ENCODE results near the gene SUZ12. TPM values are rescaled to one million over a fixed set of nuclear protein-coding genes. Genes with fewer than 3 reads are reported as not detected.
"Not testable (repeated sequence)": the region's sequence is repeated elsewhere in the genome, so short reads cannot be mapped to it uniquely, and the experiment has no call there.

SUZ12 gene
- total RNA-seq, 2 donors from 2014 or later, result 32.6 to 41.7 TPM

- H3K36me3 Mint-ChIP-seq (ENCODE audit: low read depth), result peaks cover 6% of the 10 kb centered on the region
- Histone ChIP-seq H3K27me3 (ENCODE audit: control insufficient read depth, insufficient read depth, low read length, poor library complexity, severe bottlenecking) (no peaks in the 10 kb centered on the region), H3K4me1 (ENCODE audit: control insufficient read depth, insufficient read depth, low read length) (no peaks in the 10 kb centered on the region), H3K36me3 (ENCODE audit: control insufficient read depth, insufficient read depth, low read length) (peaks cover 6% of the 10 kb centered on the region), H3K4me3 (ENCODE audit: low read length) (no peak overlapping the region), H3K9me3 (ENCODE audit: control insufficient read depth, low read length) (no peaks in the 10 kb centered on the region), H3K9ac (ENCODE audit: extremely low read depth, low read length, poor library complexity, severe bottlenecking) (no peak overlapping the region), H3K27ac (ENCODE audit: low read depth, low read length) (no peak overlapping the region)
- DNase-seq, result peak; percentile 28
- WGBS, 2 experiments (ENCODE audit: insufficient coverage in 1 of 2, insufficient read length in 1 of 2), result 94 to 100% methylated on average over 5 of the region's 5 CpGs
- peaks cover 8% of the 10 kb centered on the region for H3K4me1 Mint-ChIP-seq
- peak overlapping the region; percentile 73 for H3K4me3 Mint-ChIP-seq
- H3K27me3 Mint-ChIP-seq (ENCODE audit: insufficient read depth), result no peaks in the 10 kb centered on the region
- H3K27ac Mint-ChIP-seq, result no peak overlapping the region
- no peak for TF ChIP-seq CTCF (conservative IDR thresholded peaks at IDR 0.05)
- H3K9me3 Mint-ChIP-seq, result no peaks in the 10 kb centered on the region
Observed at GRCh38 chr17:31935512-31935911, 1.3 kb upstream of the SUZ12 start.

- Mint-ChIP-seq H3K4me3 (peak overlapping the region; percentile 73), H3K36me3 (ENCODE audit: low read depth) (peaks cover 22% of the 10 kb centered on the region), H3K27ac (peak overlapping the region; percentile 79)
- peak overlapping the region; percentile 94 for H3K4me3 ChIP-seq (ENCODE audit: low read length)
- not testable (repeated sequence) for H3K4me1 ChIP-seq (ENCODE audit: control insufficient read depth, insufficient read depth, low read length); H3K9me3 Mint-ChIP-seq; H3K36me3 ChIP-seq (ENCODE audit: control insufficient read depth, insufficient read depth, low read length); H3K27me3 Mint-ChIP-seq (ENCODE audit: insufficient read depth); H3K9me3 ChIP-seq (ENCODE audit: control insufficient read depth, low read length); H3K4me1 Mint-ChIP-seq; H3K27ac ChIP-seq (ENCODE audit: low read depth, low read length); H3K27me3 ChIP-seq (ENCODE audit: control insufficient read depth, insufficient read depth, low read length, poor library complexity, severe bottlenecking)
- WGBS, 2 experiments (ENCODE audit: insufficient coverage in 1 of 2, insufficient read length in 1 of 2), result 0 to 8% methylated on average over 1 to 6 of the region's 12 CpGs
- peak; percentile 11 for DNase-seq
- H3K9ac ChIP-seq (ENCODE audit: extremely low read depth, low read length, poor library complexity, severe bottlenecking), result peak overlapping the region; percentile 2
Observed at GRCh38 chr17:31937926-31938641, 1.3 kb downstream of the SUZ12 start.

GRCh38 chr17:31941916-31942315 lies 5.1 kb downstream of the SUZ12 start:
- not testable (repeated sequence) for H3K27ac ChIP-seq (ENCODE audit: low read depth, low read length); H3K27me3 ChIP-seq (ENCODE audit: control insufficient read depth, insufficient read depth, low read length, poor library complexity, severe bottlenecking); H3K4me3 Mint-ChIP-seq; H3K27ac Mint-ChIP-seq; H3K9me3 Mint-ChIP-seq; H3K4me3 ChIP-seq (ENCODE audit: low read length); H3K9ac ChIP-seq (ENCODE audit: extremely low read depth, low read length, poor library complexity, severe bottlenecking); H3K4me1 Mint-ChIP-seq; H3K4me1 ChIP-seq (ENCODE audit: control insufficient read depth, insufficient read depth, low read length); H3K27me3 Mint-ChIP-seq (ENCODE audit: insufficient read depth); H3K9me3 ChIP-seq (ENCODE audit: control insufficient read depth, low read length)
- H3K36me3 ChIP-seq (ENCODE audit: control insufficient read depth, insufficient read depth, low read length), result peaks cover 36% of the 10 kb centered on the region
- H3K36me3 Mint-ChIP-seq (ENCODE audit: low read depth), result peaks cover 51% of the 10 kb centered on the region
- peak; percentile 20 for DNase-seq
- WGBS, 2 experiments (ENCODE audit: insufficient coverage in 1 of 2, insufficient read length in 1 of 2), result 96 to 99% methylated on average over 8 to 10 of the region's 11 CpGs

- H3K4me1 ChIP-seq (ENCODE audit: control insufficient read depth, insufficient read depth, low read length); H3K4me3 ChIP-seq (ENCODE audit: low read length); H3K9me3 ChIP-seq (ENCODE audit: control insufficient read depth, low read length); H3K27me3 ChIP-seq (ENCODE audit: control insufficient read depth, insufficient read depth, low read length, poor library complexity, severe bottlenecking); H3K9me3 Mint-ChIP-seq; H3K9ac ChIP-seq (ENCODE audit: extremely low read depth, low read length, poor library complexity, severe bottlenecking); H3K27ac ChIP-seq (ENCODE audit: low read depth, low read length); H3K27me3 Mint-ChIP-seq (ENCODE audit: insufficient read depth); H3K4me3 Mint-ChIP-seq; H3K27ac Mint-ChIP-seq; H3K4me1 Mint-ChIP-seq: not testable (repeated sequence)
- peaks cover 36% of the 10 kb centered on the region for H3K36me3 ChIP-seq (ENCODE audit: control insufficient read depth, insufficient read depth, low read length)
- peaks cover 53% of the 10 kb centered on the region for H3K36me3 Mint-ChIP-seq (ENCODE audit: low read depth)
- peak; percentile 38 for DNase-seq
- 96 to 98% methylated on average over 5 to 7 of the region's 7 CpGs for WGBS, 2 experiments (ENCODE audit: insufficient coverage in 1 of 2, insufficient read length in 1 of 2)
Observed at GRCh38 chr17:31942396-31942795, 5.6 kb downstream of the SUZ12 start.

- not testable (repeated sequence) for H3K9me3 ChIP-seq (ENCODE audit: control insufficient read depth, low read length); H3K27me3 ChIP-seq (ENCODE audit: control insufficient read depth, insufficient read depth, low read length, poor library complexity, severe bottlenecking); H3K4me1 Mint-ChIP-seq; DNase-seq; H3K27ac ChIP-seq (ENCODE audit: low read depth, low read length); H3K9me3 Mint-ChIP-seq; H3K4me3 Mint-ChIP-seq; H3K9ac ChIP-seq (ENCODE audit: extremely low read depth, low read length, poor library complexity, severe bottlenecking); H3K4me1 ChIP-seq (ENCODE audit: control insufficient read depth, insufficient read depth, low read length); H3K27me3 Mint-ChIP-seq (ENCODE audit: insufficient read depth); H3K4me3 ChIP-seq (ENCODE audit: low read length); H3K27ac Mint-ChIP-seq
- peaks cover 65% of the 10 kb centered on the region for H3K36me3 Mint-ChIP-seq (ENCODE audit: low read depth)
- WGBS, 2 experiments (ENCODE audit: insufficient coverage in 1 of 2, insufficient read length in 1 of 2), result 100% methylated on average over 3 of the region's 3 CpGs; no CpG with 5 or more reads in 1 of the 2 experiments
- H3K36me3 ChIP-seq (ENCODE audit: control insufficient read depth, insufficient read depth, low read length), result peaks cover 30% of the 10 kb centered on the region
Observed at GRCh38 chr17:31951953-31952352, 15.1 kb downstream of the SUZ12 start.

- H3K27ac Mint-ChIP-seq, result not testable (repeated sequence)
- 95 to 100% methylated on average over 3 to 8 of the region's 8 CpGs for WGBS, 2 experiments (ENCODE audit: insufficient coverage in 1 of 2, insufficient read length in 1 of 2)
- peaks cover 67% of the 10 kb centered on the region for H3K36me3 Mint-ChIP-seq (ENCODE audit: low read depth)
Observed at GRCh38 chr17:31964131-31964530, 27.3 kb downstream of the SUZ12 start.

More at GRCh38 chr17:31964131-31964530, 27.3 kb downstream of the SUZ12 start:
- H3K4me1 ChIP-seq (ENCODE audit: control insufficient read depth, insufficient read depth, low read length); H3K4me3 Mint-ChIP-seq; H3K27ac ChIP-seq (ENCODE audit: low read depth, low read length); H3K9ac ChIP-seq (ENCODE audit: extremely low read depth, low read length, poor library complexity, severe bottlenecking); H3K4me1 Mint-ChIP-seq; H3K27me3 Mint-ChIP-seq (ENCODE audit: insufficient read depth); H3K27me3 ChIP-seq (ENCODE audit: control insufficient read depth, insufficient read depth, low read length, poor library complexity, severe bottlenecking); H3K9me3 Mint-ChIP-seq; DNase-seq; H3K9me3 ChIP-seq (ENCODE audit: control insufficient read depth, low read length); H3K4me3 ChIP-seq (ENCODE audit: low read length): not testable (repeated sequence)
- H3K36me3 ChIP-seq (ENCODE audit: control insufficient read depth, insufficient read depth, low read length), result peaks cover 45% of the 10 kb centered on the region
